ENCODE measurements around the gene MTFMT.

Gene MTFMT

DNA sequence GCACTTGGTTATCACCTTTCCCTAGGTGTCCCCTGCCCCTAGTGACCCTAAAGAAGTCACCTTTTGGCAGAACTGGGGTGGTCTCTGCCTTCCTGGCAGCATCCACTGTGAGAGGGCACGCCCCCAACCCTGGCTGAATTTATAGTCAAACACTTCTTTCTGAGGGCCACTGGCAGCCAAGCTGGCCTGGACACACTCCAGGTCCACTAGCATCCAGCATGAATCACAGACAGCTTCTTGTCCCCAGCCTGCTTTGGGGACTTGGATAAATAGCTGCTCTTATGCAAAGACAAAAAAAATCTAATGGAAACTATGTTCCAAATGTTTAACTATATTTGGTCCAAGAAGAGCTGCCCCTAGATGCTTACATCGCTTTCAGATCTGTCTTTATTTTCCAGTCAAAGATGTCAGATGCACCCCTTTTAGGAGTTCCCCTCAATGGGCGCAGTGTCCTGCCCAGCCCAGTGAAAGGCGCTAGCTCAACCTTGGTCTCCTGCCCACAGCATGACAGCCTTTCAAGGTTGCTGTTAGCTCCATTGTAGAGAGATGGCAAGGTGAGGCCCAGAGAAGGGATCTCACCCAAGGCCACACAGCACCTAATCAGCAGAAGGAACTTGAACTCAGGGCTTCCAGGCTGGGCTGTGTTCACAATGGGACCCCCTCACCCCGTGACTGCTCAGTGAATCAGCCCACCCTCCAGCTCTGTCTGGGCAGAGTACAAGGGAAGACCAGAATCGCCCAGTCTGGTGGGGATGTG, 31.4 kb upstream of the MTFMT start:
- Histone ChIP-seq H3K4me1 (ENCODE audit: control insufficient read depth, insufficient read depth, low read length, poor library complexity, severe bottlenecking) (no peaks in the 10 kb centered on the region), H3K27ac (ENCODE audit: insufficient read depth, low read length, poor library complexity, severe bottlenecking) (no peak overlapping the region), H3K36me3 (ENCODE audit: control insufficient read depth, insufficient read depth, low read length) (no peaks in the 10 kb centered on the region), H3K9me3 (ENCODE audit: control insufficient read depth, low read length) (no peaks in the 10 kb centered on the region), H3K27me3 (replicated peaks; ENCODE audit: control insufficient read depth, insufficient read depth, low read length, poor library complexity, severe bottlenecking) (peaks cover 7% of the 10 kb centered on the region), H3K4me3 (ENCODE audit: insufficient read depth, low read depth, low read length, poor library complexity, severe bottlenecking) (no peak overlapping the region)
- no peak for DNase-seq

DNA sequence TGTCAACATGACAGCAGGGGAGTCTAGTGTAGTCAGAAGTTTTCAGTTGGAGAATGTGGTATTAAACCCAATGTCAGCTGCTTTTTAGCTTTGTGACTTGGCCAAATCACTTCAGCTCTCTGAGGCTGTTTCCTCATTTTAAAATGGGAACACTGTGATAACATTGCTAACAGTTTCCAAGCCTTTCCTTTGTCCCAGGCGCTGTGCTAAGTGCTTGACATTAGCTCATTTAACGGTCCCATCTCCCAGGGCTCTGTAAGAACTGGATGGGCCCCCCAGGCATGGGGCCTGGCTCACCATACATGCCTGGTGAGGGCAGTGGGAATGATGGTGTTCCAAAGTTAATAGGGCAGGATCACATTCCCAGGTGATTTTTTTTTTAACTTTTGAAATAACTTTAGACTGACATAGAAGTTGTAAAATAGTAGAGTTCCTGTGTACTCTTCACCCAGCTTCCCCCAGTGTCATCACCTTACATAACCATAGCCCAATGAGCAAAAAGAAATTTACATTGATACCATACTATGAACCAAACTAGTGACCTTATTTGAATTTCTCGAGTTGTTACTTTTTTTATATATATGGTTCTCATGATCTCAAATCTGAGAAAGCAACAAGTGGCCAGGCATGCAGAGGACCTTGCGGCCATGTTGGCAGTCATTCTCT, 30.6 kb upstream of the MTFMT start:
- Histone ChIP-seq H3K36me3 (ENCODE audit: control insufficient read depth, insufficient read depth, low read length) (no peaks in the 10 kb centered on the region), H3K27me3 (replicated peaks; ENCODE audit: control insufficient read depth, insufficient read depth, low read length, poor library complexity, severe bottlenecking) (no peaks in the 10 kb centered on the region), H3K27ac (ENCODE audit: insufficient read depth, low read length, poor library complexity, severe bottlenecking) (no peak overlapping the region), H3K4me3 (ENCODE audit: insufficient read depth, low read depth, low read length, poor library complexity, severe bottlenecking) (no peak overlapping the region), H3K4me1 (ENCODE audit: control insufficient read depth, insufficient read depth, low read length, poor library complexity, severe bottlenecking) (no peaks in the 10 kb centered on the region), H3K9me3 (ENCODE audit: control insufficient read depth, low read length) (no peaks in the 10 kb centered on the region)
- DNase-seq: no peak

DNA sequence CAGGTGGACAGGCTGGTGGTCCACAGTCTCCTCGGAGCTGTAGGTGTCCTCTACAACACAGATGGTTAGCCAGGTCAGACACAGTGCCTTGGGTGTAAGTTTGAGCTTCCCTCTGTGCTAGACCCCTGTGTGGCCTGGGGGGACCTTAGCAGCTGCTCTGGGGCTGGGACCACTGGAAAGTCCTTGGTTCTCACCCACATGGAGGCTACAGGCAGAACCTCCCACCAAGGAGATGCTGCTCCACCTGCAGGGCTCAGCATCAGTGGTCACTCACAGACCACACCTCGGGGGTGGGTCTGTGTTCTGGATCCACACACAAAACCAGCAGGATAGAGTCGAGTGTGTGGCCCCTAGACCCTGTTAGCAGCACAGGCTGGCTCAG, 29.9 kb upstream of the MTFMT start:
- Histone ChIP-seq H3K36me3 (ENCODE audit: control insufficient read depth, insufficient read depth, low read length) (no peaks in the 10 kb centered on the region), H3K27me3 (replicated peaks; ENCODE audit: control insufficient read depth, insufficient read depth, low read length, poor library complexity, severe bottlenecking) (no peaks in the 10 kb centered on the region), H3K4me3 (ENCODE audit: insufficient read depth, low read depth, low read length, poor library complexity, severe bottlenecking) (no peak overlapping the region), H3K27ac (ENCODE audit: insufficient read depth, low read length, poor library complexity, severe bottlenecking) (no peak overlapping the region), H3K4me1 (ENCODE audit: control insufficient read depth, insufficient read depth, low read length, poor library complexity, severe bottlenecking) (no peaks in the 10 kb centered on the region), H3K9me3 (ENCODE audit: control insufficient read depth, low read length) (no peaks in the 10 kb centered on the region)
- no peak for DNase-seq

DNA sequence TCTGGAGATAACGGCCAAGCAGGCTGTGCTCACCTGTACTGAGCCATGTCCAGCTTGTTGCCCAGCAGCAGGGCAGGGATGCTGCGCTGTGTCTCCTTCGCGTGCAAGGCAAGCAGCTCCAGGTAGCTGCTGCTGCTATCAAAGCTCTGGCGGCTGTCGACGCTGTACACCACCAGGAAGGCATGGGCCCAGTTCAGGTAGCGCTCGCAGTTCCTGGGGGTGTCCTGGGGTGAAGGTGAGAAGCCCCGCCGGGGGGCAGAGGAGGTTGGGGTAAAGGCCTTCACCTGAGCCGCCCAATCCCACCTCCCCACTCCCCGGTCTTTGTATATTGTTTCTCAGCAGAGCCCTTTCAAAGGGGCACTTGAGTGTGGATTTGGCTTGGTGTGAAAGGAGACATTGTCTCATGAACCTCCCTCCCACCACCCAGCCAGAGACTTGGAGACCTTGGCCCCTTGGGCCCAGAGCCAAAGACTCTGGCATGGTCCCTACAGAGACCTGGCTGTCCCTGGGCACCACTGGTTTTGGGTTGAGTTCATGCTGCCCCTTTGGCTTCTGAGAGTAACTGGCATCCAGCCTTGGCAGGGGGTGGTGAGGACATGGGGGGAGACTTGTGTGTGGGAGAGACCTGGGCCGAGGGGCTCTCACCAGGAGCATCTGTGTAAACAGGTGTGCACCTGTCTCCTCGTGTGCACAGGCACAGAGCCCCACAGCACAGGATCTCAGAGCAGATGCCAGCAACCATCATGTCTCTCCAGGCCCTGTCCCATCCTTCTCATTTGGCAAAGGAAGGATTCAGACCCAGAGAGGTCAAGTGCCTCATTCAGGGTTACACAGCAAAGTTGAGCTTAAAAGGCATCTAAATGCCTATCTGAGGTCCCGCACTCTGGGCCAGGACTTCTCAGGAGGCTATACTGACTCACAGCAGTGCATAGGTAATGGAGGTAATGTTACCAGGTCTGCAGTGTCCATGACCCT, 29.2 kb upstream of the MTFMT start:
- Histone ChIP-seq H3K27ac (ENCODE audit: insufficient read depth, low read length, poor library complexity, severe bottlenecking) (no peak overlapping the region), H3K27me3 (replicated peaks; ENCODE audit: control insufficient read depth, insufficient read depth, low read length, poor library complexity, severe bottlenecking) (no peaks in the 10 kb centered on the region), H3K9me3 (ENCODE audit: control insufficient read depth, low read length) (no peaks in the 10 kb centered on the region), H3K4me1 (ENCODE audit: control insufficient read depth, insufficient read depth, low read length, poor library complexity, severe bottlenecking) (no peaks in the 10 kb centered on the region), H3K36me3 (ENCODE audit: control insufficient read depth, insufficient read depth, low read length) (no peaks in the 10 kb centered on the region), H3K4me3 (ENCODE audit: insufficient read depth, low read depth, low read length, poor library complexity, severe bottlenecking) (no peak overlapping the region)
- DNase-seq: no peak

DNA sequence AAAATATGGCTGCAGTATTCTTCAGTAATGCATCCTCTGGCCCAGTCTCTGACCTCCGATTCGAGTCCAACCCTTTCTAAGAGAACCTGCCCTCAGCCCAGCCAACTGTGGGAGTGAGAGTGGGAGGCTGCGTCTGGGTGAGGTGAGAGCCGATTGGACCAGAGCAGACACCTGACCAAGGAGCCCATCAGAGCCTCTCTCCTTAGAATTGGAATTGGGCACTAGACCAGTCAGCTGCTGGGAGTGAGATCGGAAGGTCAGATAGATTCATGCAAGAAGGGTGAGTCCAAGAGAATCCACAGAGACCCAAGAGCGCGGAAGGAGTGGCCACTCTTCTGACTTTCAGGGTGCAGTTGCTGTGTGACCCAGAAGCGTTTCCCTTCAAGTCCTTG, 28.1 kb upstream of the MTFMT start:
- Histone ChIP-seq H3K9me3 (ENCODE audit: control insufficient read depth, low read length) (no peaks in the 10 kb centered on the region), H3K4me1 (ENCODE audit: control insufficient read depth, insufficient read depth, low read length, poor library complexity, severe bottlenecking) (no peaks in the 10 kb centered on the region), H3K36me3 (ENCODE audit: control insufficient read depth, insufficient read depth, low read length) (no peaks in the 10 kb centered on the region), H3K4me3 (ENCODE audit: insufficient read depth, low read depth, low read length, poor library complexity, severe bottlenecking) (no peak overlapping the region), H3K27me3 (replicated peaks; ENCODE audit: control insufficient read depth, insufficient read depth, low read length, poor library complexity, severe bottlenecking) (no peaks in the 10 kb centered on the region), H3K27ac (ENCODE audit: insufficient read depth, low read length, poor library complexity, severe bottlenecking) (no peak overlapping the region)
- no peak for DNase-seq

DNA sequence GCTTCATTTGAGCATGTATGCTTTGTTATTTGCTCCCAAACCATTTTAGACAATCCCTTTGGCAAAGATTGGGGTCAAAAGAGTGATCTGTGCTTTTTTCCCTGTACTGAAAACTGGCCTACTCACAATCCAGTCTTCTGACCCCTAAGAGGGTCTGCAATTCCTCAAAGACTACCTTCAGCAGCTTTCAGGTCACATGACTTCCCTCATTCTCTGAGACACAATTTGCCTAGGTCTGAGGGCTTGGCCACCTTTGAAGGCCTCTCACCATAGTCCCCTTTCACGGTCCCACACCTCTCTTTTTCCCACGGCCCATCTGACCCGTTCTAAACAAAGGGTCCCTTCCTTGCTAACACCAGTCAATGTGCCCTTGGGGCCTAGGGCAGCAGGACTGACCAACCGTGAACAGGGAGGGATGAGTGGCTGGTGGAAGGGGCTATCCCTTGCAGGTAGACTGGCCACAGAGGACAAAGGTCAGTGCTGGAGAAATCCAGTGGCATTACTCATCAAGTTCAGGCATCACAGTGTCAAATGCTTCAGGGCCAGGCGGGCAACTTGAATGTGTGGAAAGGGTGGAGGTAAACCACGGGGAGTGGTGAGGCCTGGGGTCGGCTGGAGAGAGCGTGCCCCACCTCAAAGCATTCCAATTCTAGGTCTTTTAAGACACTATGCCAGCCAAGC, 27.6 kb upstream of the MTFMT start:
- no peak overlapping the region for H3K27ac ChIP-seq (ENCODE audit: insufficient read depth, low read length, poor library complexity, severe bottlenecking)
- no peaks in the 10 kb centered on the region for H3K36me3 ChIP-seq (ENCODE audit: control insufficient read depth, insufficient read depth, low read length)
- no peaks in the 10 kb centered on the region for H3K9me3 ChIP-seq (ENCODE audit: control insufficient read depth, low read length)
- no peaks in the 10 kb centered on the region for H3K27me3 ChIP-seq (replicated peaks; ENCODE audit: control insufficient read depth, insufficient read depth, low read length, poor library complexity, severe bottlenecking)
- no peak for DNase-seq
- H3K4me3 ChIP-seq (ENCODE audit: insufficient read depth, low read depth, low read length, poor library complexity, severe bottlenecking): no peak overlapping the region
- H3K4me1 ChIP-seq (ENCODE audit: control insufficient read depth, insufficient read depth, low read length, poor library complexity, severe bottlenecking): no peaks in the 10 kb centered on the region

DNA sequence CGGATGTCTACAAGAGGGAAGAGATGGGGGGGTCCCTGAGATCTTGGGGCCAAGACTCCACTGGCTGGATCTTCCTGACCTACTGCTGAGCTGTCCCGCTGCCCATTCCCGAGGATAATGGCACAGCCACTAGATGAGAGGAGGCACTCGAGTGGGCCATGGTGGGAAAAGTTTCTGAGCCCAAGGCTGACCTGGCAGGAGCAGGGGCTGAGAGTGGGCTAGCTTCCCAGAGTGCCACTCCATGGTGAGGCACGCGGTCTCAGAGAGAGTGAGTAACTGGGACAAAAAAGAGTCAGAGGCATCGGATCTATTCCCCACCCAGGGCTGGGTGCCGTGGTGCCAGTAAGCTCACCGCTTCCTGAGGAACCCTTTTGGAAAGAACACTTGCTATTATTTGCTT, 26.7 kb upstream of the MTFMT start:
- H3K27me3 ChIP-seq (replicated peaks; ENCODE audit: control insufficient read depth, insufficient read depth, low read length, poor library complexity, severe bottlenecking): no peaks in the 10 kb centered on the region
- no peak overlapping the region for H3K4me3 ChIP-seq (ENCODE audit: insufficient read depth, low read depth, low read length, poor library complexity, severe bottlenecking)
- H3K4me1 ChIP-seq (ENCODE audit: control insufficient read depth, insufficient read depth, low read length, poor library complexity, severe bottlenecking): no peaks in the 10 kb centered on the region
- H3K36me3 ChIP-seq (ENCODE audit: control insufficient read depth, insufficient read depth, low read length): no peaks in the 10 kb centered on the region
- no peaks in the 10 kb centered on the region for H3K9me3 ChIP-seq (ENCODE audit: control insufficient read depth, low read length)
- H3K27ac ChIP-seq (ENCODE audit: insufficient read depth, low read length, poor library complexity, severe bottlenecking): no peak overlapping the region
- DNase-seq: no peak

DNA sequence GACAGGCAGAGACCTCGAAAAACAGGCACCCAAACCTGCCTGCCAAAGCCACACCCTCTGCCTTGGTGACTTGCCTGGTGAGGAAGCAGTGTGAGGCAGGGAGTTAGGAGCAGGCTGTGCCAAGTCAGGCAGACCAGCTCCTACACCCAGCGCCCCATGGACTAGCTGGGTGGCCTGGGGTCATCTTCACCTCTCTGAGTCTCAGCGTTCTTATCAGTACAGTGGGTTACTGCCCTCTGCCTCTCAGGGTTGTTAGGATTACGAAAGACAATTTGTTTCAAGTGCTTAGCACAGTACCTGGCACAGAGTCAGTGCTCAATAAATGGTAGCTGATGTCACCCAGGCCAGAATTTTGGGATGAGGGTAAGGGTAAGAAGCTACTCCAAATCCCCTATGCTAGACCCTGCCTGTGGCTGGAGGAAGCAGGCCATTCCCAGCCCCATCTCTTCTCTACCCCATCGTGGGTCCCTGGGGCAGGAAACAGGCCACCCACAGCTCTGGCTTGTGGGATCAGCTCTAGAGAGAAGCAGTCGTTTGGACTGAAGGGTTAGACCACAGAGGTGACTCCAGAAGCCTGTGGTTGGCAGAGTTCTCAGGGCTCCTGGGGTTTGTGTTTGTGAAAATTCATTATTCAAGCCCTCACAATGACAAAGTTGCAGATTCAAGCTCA, 25.9 kb upstream of the MTFMT start:
- Histone ChIP-seq H3K27ac (ENCODE audit: insufficient read depth, low read length, poor library complexity, severe bottlenecking) (no peak overlapping the region), H3K36me3 (ENCODE audit: control insufficient read depth, insufficient read depth, low read length) (no peaks in the 10 kb centered on the region), H3K4me1 (ENCODE audit: control insufficient read depth, insufficient read depth, low read length, poor library complexity, severe bottlenecking) (no peaks in the 10 kb centered on the region), H3K27me3 (replicated peaks; ENCODE audit: control insufficient read depth, insufficient read depth, low read length, poor library complexity, severe bottlenecking) (no peaks in the 10 kb centered on the region), H3K4me3 (ENCODE audit: insufficient read depth, low read depth, low read length, poor library complexity, severe bottlenecking) (no peak overlapping the region), H3K9me3 (ENCODE audit: control insufficient read depth, low read length) (no peaks in the 10 kb centered on the region)
- DNase-seq: no peak

All from effector memory CD4-positive, alpha-beta T cell (primary cell).